GM15510 (cell line): ENCODE measurements around the gene SPNS1.

ENCODE experiments used
- POLR2A ChIP-seq: IDR thresholded peaks from 3 replicates; pipeline ENCODE4 v1.6.1; 2011; ENCODE audit warnings: borderline replicate concordance; ENCODE audit not compliant: insufficient read length; ENCODE audit errors: extremely low read depth

Gene SPNS1

GRCh38 chr16:29029168-29029994 is 54.8 kb downstream of the SPNS1 start:
- no peak for TF ChIP-seq POLR2A

- TF ChIP-seq POLR2A: no peak
Measured at GRCh38 chr16:29030086-29030840, 55.7 kb downstream of the SPNS1 start.
